ENCODE data around the gene ZBTB16.

ZBTB16 gene

GRCh38 chr11:114250993-114251814, 191.7 kb downstream of the ZBTB16 start:
- DNase-seq = no peak

GRCh38 chr11:114251815-114252337, 192.4 kb downstream of the ZBTB16 start:
- no peak for DNase-seq

GRCh38 chr11:114252767-114253166, 193.3 kb downstream of the ZBTB16 start:
- no peak for DNase-seq

GRCh38 chr11:114253771-114254170, 194.3 kb downstream of the ZBTB16 start:
- DNase-seq = no peak

GRCh38 chr11:114254571-114255146, 195.1 kb downstream of the ZBTB16 start:
- DNase-seq = no peak

GRCh38 chr11:114255289-114255688, 195.8 kb downstream of the ZBTB16 start:
- DNase-seq = no peak

GRCh38 chr11:114256176-114256966, 196.9 kb downstream of the ZBTB16 start:
- DNase-seq = no peak

- DNase-seq = no peak
Observed at GRCh38 chr11:114256967-114257286, 197.4 kb downstream of the ZBTB16 start.

GRCh38 chr11:114257621-114258558, 198.4 kb downstream of the ZBTB16 start:
- DNase-seq = peak; percentile 69

- DNase-seq = peak; percentile 87
Observed at GRCh38 chr11:114258696-114259095, 199.2 kb downstream of the ZBTB16 start.

GRCh38 chr11:114259124-114259526, 199.6 kb downstream of the ZBTB16 start:
- no peak for DNase-seq

- DNase-seq = no peak
Observed at GRCh38 chr11:114259551-114259983, 200.1 kb downstream of the ZBTB16 start.

GRCh38 chr11:114260077-114260476, 200.6 kb downstream of the ZBTB16 start:
- DNase-seq = no peak

- DNase-seq = no peak
Observed at GRCh38 chr11:114260483-114260882, 201.0 kb downstream of the ZBTB16 start.

GRCh38 chr11:114261791-114262190, 202.3 kb downstream of the ZBTB16 start:
- no peak for DNase-seq

- DNase-seq = peak; percentile 86
Observed at GRCh38 chr11:114262681-114263512, 203.4 kb downstream of the ZBTB16 start.

GRCh38 chr11:114263513-114264170, 204.1 kb downstream of the ZBTB16 start:
- DNase-seq = no peak

GRCh38 chr11:114264381-114264780, 204.9 kb downstream of the ZBTB16 start:
- DNase-seq = no peak

- DNase-seq = no peak
Observed at GRCh38 chr11:114265122-114265878, 205.8 kb downstream of the ZBTB16 start.

- DNase-seq = no peak
Observed at GRCh38 chr11:114269498-114269897, 210.0 kb downstream of the ZBTB16 start.
